GM10248 (cell line): ENCODE measurements around the gene MOSPD3.

Experiments
- CTCF ChIA-PET: fragments of 300-600 bp; sonication (Branson Sonifier 250); formaldehyde crosslinking; extraction: SDS; loops from one replicate; lab custom pipeline; 2021; ENCODE audit warnings: antibody characterized with exemption; lab: Yijun Ruan, JAX
- POLR2A ChIA-PET: fragments of 350-650 bp; sonication (Branson Sonifier 250); formaldehyde crosslinking; extraction: SDS; loops from one replicate; lab custom pipeline; 2020; ENCODE audit warnings: antibody characterized with exemption; lab: Yijun Ruan, JAX
- DNase-seq: peaks from one replicate; pipeline ENCODE4 v3.0.0; 2012; ENCODE audit errors: extremely low spot score
- TF ChIP-seq, protein P1 (sequence below): IDR thresholded peaks from 2 replicates; pipeline ENCODE4 v1.5.1; 2012; ENCODE audit warnings: mild to moderate bottlenecking, low read depth; ENCODE audit errors: extremely low read depth, missing control alignments, control extremely low read depth

MOSPD3 gene

DNA sequence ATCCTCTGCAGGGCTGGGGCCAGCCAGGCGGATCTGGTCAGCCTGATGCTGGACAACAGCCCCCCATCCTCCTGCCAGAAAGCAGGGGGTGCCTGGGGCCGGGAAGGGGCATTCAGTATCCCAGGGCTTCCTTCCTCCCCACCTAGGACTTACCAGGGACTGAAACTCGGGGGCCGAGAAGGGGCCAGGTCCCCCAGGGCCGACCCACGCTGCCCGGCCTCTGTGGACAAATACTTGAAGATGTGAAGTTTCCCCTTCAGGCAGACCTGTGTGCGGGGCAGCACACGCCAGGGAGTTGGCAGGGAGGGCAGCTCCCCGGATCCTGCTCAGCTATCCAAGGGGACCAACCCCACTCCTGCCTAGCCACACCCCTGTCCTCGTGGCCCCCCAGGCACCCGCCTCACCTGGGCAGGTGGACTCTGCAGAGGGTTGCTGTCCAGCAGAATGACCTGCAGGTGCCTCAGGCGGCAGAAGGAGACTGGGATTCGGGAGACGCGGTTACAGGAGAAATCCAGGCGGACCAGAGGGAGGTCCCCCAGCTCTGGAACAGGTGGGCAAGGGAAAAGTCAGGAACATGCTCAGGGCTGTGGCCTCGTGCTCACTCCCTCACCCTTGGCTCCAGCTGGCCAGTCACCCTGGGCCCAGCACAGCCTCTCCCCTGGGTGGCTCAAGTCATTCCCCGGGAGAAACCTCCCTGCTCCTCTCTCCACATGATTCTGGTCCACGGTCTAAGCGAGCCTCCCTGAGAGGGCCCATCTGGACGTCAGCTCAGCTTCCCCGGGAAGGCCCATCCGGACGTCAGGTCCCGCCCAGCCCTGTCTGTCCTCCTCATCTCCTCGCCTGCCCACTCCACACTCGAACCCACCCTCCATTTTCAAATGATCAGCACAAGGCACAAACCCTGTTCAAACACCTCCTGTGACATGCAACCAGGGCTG lies 33.8 kb upstream of the MOSPD3 start:
- CTCF ChIA-PET = interaction anchor here (1.2 to 3.3 kb wide), 4 partner anchors 10 to 234 kb away, joined by 3 to 16 read pairs (median 6); no protein-coding TSS in a partner anchor
- POLR2A ChIA-PET = no interaction called here
- TF ChIP-seq, protein P1, sequence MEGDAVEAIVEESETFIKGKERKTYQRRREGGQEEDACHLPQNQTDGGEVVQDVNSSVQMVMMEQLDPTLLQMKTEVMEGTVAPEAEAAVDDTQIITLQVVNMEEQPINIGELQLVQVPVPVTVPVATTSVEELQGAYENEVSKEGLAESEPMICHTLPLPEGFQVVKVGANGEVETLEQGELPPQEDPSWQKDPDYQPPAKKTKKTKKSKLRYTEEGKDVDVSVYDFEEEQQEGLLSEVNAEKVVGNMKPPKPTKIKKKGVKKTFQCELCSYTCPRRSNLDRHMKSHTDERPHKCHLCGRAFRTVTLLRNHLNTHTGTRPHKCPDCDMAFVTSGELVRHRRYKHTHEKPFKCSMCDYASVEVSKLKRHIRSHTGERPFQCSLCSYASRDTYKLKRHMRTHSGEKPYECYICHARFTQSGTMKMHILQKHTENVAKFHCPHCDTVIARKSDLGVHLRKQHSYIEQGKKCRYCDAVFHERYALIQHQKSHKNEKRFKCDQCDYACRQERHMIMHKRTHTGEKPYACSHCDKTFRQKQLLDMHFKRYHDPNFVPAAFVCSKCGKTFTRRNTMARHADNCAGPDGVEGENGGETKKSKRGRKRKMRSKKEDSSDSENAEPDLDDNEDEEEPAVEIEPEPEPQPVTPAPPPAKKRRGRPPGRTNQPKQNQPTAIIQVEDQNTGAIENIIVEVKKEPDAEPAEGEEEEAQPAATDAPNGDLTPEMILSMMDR = no peak
- no peak for DNase-seq

DNA sequence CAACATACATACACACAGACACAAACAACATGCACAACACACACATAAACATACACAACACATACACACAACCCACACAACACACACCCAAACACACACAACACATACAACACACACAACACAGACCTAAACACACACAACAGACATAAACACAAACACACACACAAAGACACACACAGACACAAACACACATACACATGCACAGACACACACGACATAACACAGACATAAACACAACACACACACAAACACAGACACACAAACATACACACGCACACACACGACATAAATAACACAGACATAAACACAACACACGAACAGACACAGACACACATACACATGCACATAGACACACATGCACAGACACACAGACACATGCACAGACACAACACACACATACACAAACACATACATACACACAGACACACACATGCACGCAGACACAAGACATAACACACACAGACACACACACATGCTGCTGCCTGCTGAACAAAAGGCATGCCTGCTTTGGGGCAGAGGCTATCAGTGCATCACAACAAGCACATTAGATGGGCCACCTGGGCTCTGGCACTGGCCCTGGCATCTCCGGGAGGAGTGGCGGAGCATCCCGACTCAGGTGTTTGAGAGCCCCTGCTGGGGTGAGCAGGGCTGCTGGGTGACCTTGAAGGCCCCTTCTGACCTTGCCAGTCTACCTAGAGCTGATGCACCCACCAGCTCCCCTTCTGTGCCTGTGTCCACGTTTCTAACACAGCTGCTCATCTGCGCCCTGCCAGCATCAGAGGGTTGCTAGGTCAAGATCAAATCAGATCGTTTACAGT lies 31.7 kb upstream of the MOSPD3 start:
- ChIA-PET CTCF (interaction anchor here (1.2 to 1.9 kb wide), 3 partner anchors 12 to 21 kb away, joined by 7 to 10 read pairs (median 9); no protein-coding TSS in a partner anchor), POLR2A (no interaction called here)
- DNase-seq = no peak
- TF ChIP-seq, protein P1 = no peak

DNA sequence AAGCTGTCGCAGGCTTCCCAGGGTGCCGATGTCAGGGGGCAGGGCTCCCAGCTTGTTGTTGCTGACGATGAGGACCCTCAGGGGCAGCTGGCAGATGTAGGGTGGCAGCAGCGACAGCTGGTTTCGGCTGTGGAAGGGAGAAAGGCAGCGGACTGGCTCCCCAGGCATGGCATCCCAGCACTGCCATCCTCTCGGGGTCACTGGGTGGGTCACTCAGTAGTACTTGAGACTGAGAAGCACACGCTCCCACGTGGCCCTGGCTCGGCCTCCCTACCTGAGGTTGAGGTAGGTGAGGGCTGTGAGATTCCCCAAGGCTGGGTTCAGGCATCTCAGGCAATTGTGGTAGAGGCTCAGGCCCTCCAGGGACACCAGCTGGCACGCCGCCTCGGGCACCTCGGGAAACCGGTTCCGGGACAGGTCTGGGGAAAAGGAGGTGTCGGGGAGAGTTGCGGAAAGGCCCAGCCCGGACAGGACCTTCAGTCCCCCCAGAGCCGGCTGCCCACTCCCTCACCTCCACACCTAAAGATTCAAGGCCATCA lies 30.2 kb upstream of the MOSPD3 start:
- ChIA-PET CTCF (interaction anchor here (1.0 to 1.9 kb wide), 5 partner anchors 9 to 22 kb away, joined by 3 to 10 read pairs (median 7); no protein-coding TSS in a partner anchor), POLR2A (no interaction called here)
- no peak for DNase-seq
- TF ChIP-seq, protein P1 = no peak

DNA sequence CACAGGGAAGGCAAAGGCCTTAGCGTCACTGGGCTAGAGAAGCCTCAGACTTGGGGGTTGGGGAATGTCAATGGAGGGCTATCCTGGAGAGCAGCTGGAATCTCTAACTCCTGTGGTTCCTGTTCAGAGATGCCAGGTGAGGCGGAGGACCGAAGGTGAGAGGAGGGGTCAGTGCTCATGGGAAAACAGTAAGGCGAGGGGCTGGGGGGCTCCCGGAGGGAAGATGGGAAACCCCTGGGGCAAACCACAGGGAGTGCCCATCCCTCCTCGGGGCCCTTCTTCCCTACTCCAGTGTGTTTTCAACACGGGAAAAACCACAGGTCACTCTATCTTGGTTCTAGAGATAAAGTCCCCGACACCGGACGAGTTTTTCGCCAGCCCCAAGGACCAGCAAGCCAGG lies 29.7 kb upstream of the MOSPD3 start:
- ChIA-PET CTCF (interaction anchor here (1.7 to 3.1 kb wide), 4 partner anchors 10 to 23 kb away, joined by 3 to 20 read pairs (median 10); no protein-coding TSS in a partner anchor), POLR2A (interaction anchor here (0.5 kb wide), 1 partner anchor 19 kb away, joined by 9 read pairs; no protein-coding TSS in a partner anchor)
- TF ChIP-seq, protein P1 = no peak
- no peak for DNase-seq

DNA sequence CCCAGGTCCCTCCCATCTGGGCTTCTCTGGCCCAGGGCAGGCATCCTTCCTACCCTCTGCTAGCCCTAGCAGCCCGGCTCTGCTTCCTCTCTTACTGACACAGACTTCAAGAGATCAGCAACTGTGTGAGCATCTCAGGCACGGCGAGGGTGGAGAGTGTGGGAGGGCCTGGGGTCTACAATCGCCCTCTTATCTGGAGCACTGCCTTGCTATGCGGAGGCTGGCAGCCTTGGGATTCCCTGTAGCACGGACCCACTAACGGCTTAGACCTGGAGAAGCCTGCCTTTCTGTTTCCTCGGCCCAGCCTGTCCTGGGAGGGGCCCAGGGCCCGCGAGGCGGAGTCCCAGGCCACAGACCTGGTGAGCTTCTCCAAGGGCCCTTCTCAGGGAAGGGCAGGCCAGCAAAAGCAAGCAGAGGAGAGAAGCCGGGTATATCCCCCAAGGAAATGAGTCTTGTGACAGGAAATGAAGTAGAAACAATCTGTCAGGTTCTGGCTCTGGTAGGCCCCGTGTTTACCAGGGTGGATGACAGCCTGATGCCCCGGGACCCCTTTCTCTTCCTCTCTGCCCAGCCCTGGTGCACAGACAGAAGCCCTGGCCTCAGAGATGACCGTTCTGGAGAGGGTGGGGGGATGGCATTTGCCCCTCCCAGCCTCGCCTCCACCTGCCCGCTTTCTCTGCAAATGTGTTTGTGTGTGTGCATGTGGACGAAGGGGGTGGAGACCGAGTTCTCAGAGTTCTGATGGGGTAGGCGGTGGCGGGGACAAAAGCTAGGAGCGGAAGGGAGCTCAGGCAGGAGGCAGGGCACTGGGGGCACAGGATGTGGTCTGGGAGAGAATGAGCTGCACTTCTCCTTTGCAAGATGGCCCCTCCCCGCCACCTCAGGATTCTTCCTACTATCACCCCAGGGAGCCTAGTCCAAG lies 28.9 kb upstream of the MOSPD3 start:
- POLR2A ChIA-PET = interaction anchor here (0.5 to 1.5 kb wide), 2 partner anchors 18 to 147 kb away, joined by 3 to 9 read pairs; partner anchors contain the start of gene PPP1R35
- TF ChIP-seq, protein P1 = no peak
- CTCF ChIA-PET = interaction anchor here (1.3 to 3.1 kb wide), 7 partner anchors 10 to 146 kb away, joined by 3 to 20 read pairs (median 7); no protein-coding TSS in a partner anchor
- DNase-seq = peak; percentile 56
